ENCODE measurements around the gene DNLZ.

The DNLZ gene

GRCh38 chr9:136316896-136317676 lies 46.5 kb downstream of the DNLZ start:
- H3K27me3 ChIP-seq (ENCODE audit: control insufficient read depth, insufficient read depth, low read length), result no peaks in the 10 kb centered on the region
- no peaks in the 10 kb centered on the region for H3K36me3 ChIP-seq (ENCODE audit: control insufficient read depth, insufficient read depth, low read length)
- no peak overlapping the region for H3K27ac ChIP-seq (ENCODE audit: low read depth, low read length)
- no peak overlapping the region for H3K4me3 ChIP-seq (ENCODE audit: low read length)
- H3K4me1 ChIP-seq (ENCODE audit: control insufficient read depth, insufficient read depth, low read length), result no peaks in the 10 kb centered on the region
- H3K9ac ChIP-seq (ENCODE audit: low read length), result no peak overlapping the region

DNA sequence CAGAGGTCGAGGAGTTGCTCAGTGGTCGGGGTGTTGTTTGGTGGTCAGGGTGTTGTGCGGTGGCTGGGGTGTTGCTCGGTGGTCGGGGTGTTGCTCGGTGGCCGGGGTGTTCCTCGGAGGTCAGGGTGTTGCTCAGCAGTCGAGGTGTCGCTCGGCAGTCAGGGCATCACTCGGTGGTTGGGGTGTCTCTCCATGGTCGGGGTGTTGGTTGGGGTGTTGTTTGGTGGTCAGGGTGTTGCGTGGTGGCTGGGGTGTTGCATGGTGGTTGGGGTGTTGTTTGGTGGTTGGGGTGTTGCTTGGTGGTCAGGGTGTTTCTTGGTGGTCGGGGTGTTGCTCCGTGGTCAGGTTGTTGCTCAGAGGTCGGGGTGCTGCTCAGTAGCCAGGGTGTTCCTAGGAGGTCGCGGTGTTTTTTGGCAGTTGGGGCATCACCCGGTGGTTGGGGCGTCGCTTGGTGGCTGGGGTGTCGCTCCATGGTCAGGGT lies 47.2 kb downstream of the DNLZ start:
- Histone ChIP-seq H3K27me3 (ENCODE audit: control insufficient read depth, insufficient read depth, low read length) (no peaks in the 10 kb centered on the region), H3K36me3 (ENCODE audit: control insufficient read depth, insufficient read depth, low read length) (no peaks in the 10 kb centered on the region), H3K4me1 (ENCODE audit: control insufficient read depth, insufficient read depth, low read length) (no peaks in the 10 kb centered on the region), H3K4me3 (ENCODE audit: low read length) (no peak overlapping the region), H3K9ac (ENCODE audit: low read length) (no peak overlapping the region), H3K27ac (ENCODE audit: low read depth, low read length) (no peak overlapping the region)

DNA sequence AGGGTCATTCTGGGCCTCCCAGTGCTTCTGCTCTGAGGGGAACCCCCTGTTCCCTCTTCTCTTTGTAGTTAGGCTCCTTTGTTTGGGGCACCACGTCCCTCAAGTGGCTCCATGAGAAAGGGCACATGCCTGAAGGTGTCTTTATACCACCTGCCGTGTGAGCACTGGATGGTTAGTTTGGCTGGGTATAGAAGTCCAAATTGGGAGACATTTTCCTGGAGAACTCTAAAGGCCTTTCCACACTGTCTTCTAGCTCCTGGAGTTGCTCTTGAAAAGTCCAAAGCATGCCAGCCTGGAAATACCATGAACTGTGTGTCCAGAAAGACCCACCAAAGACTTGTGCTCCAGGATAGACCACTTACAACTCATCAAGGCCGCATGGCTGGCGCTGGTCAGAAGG lies 48.6 kb downstream of the DNLZ start:
- no peak overlapping the region for H3K9ac ChIP-seq (ENCODE audit: low read length)
- H3K27me3 ChIP-seq (ENCODE audit: control insufficient read depth, insufficient read depth, low read length), result peaks cover 7% of the 10 kb centered on the region
- no peak overlapping the region for H3K27ac ChIP-seq (ENCODE audit: low read depth, low read length)

GRCh38 chr9:136314056-136314416 lies 49.5 kb downstream of the DNLZ start:
- H3K4me1 ChIP-seq (ENCODE audit: control insufficient read depth, insufficient read depth, low read length), result no peaks in the 10 kb centered on the region
- no peak overlapping the region for H3K9ac ChIP-seq (ENCODE audit: low read length)
- H3K27ac ChIP-seq (ENCODE audit: low read depth, low read length), result no peak overlapping the region
- no peaks in the 10 kb centered on the region for H3K36me3 ChIP-seq (ENCODE audit: control insufficient read depth, insufficient read depth, low read length)
- H3K4me3 ChIP-seq (ENCODE audit: low read length), result no peak overlapping the region
- peaks cover 10% of the 10 kb centered on the region for H3K27me3 ChIP-seq (ENCODE audit: control insufficient read depth, insufficient read depth, low read length)

More for the DNA sequence above, 48.6 kb downstream of the DNLZ start:
- Histone ChIP-seq H3K36me3 (ENCODE audit: control insufficient read depth, insufficient read depth, low read length) (no peaks in the 10 kb centered on the region), H3K4me3 (ENCODE audit: low read length) (no peak overlapping the region), H3K4me1 (ENCODE audit: control insufficient read depth, insufficient read depth, low read length) (no peaks in the 10 kb centered on the region)

DNA sequence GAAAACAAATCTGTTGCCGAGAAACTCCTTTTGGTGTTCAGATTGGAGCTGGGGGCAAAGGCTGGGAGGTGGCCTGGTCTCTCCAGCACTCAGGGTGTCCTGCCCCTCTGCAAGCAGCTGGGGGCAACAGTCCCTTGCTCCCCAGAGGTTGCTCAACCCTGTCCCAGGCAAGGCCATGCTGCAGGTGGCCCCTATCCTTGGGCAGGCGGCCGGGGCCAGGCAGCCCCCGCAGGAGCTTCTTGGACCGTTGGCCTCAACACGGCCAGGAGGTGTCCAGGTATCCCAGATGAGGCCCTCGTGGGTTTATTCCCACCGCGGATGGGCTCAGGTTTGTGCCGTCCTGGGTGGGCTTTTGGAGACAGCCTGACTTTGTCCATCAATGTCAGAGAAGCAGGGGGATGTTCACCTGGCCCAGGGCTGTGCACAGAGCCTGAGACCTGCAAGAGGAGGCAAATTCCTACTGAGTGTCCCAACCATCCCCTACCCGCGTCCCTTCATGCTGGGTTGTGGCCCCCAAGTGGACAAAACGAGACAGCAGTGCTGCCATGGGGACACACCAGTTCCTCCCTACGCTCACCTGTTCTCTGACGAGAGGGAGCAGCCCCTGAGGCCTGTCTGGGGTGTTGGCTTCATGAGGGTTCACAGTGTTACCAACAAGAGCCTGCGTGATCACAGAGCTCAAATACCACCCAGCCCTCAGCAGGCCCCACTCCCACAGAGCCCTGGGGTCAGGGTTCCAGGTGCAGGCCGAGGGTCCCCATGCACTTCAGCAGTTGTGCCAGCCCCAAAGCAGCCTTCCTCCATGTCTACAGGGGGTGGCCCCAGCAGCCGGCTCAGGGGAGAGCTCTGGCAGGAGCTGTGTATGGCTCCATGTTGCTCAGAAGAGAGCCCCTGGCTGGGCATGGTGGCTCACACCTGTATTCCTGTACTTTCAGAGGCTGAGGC lies 50.2 kb downstream of the DNLZ start:
- H3K36me3 ChIP-seq (ENCODE audit: control insufficient read depth, insufficient read depth, low read length), result no peaks in the 10 kb centered on the region
- H3K4me3 ChIP-seq (ENCODE audit: low read length), result no peak overlapping the region
- peaks cover 10% of the 10 kb centered on the region for H3K27me3 ChIP-seq (ENCODE audit: control insufficient read depth, insufficient read depth, low read length)
- H3K9ac ChIP-seq (ENCODE audit: low read length), result no peak overlapping the region
- H3K4me1 ChIP-seq (ENCODE audit: control insufficient read depth, insufficient read depth, low read length), result no peaks in the 10 kb centered on the region
- H3K27ac ChIP-seq (ENCODE audit: low read depth, low read length), result no peak overlapping the region

- Histone ChIP-seq H3K27ac (ENCODE audit: low read depth, low read length) (no peak overlapping the region), H3K36me3 (ENCODE audit: control insufficient read depth, insufficient read depth, low read length) (no peaks in the 10 kb centered on the region), H3K9ac (ENCODE audit: low read length) (no peak overlapping the region), H3K27me3 (ENCODE audit: control insufficient read depth, insufficient read depth, low read length) (peaks cover 10% of the 10 kb centered on the region), H3K4me3 (ENCODE audit: low read length) (no peak overlapping the region), H3K4me1 (ENCODE audit: control insufficient read depth, insufficient read depth, low read length) (no peaks in the 10 kb centered on the region)
Observed at GRCh38 chr9:136312436-136312835, 51.1 kb downstream of the DNLZ start.

GRCh38 chr9:136312009-136312375 lies 51.6 kb downstream of the DNLZ start:
- Histone ChIP-seq H3K36me3 (ENCODE audit: control insufficient read depth, insufficient read depth, low read length) (no peaks in the 10 kb centered on the region), H3K4me3 (ENCODE audit: low read length) (no peak overlapping the region)

GRCh38 chr9:136311051-136312008 lies 52.2 kb downstream of the DNLZ start:
- peaks cover 17% of the 10 kb centered on the region for H3K27me3 ChIP-seq (ENCODE audit: control insufficient read depth, insufficient read depth, low read length)
- H3K9ac ChIP-seq (ENCODE audit: low read length), result no peak overlapping the region

More at GRCh38 chr9:136312009-136312375, 51.6 kb downstream of the DNLZ start:
- Histone ChIP-seq H3K4me1 (ENCODE audit: control insufficient read depth, insufficient read depth, low read length) (no peaks in the 10 kb centered on the region), H3K9ac (ENCODE audit: low read length) (no peak overlapping the region), H3K27me3 (ENCODE audit: control insufficient read depth, insufficient read depth, low read length) (peaks cover 13% of the 10 kb centered on the region), H3K27ac (ENCODE audit: low read depth, low read length) (no peak overlapping the region)

DNA sequence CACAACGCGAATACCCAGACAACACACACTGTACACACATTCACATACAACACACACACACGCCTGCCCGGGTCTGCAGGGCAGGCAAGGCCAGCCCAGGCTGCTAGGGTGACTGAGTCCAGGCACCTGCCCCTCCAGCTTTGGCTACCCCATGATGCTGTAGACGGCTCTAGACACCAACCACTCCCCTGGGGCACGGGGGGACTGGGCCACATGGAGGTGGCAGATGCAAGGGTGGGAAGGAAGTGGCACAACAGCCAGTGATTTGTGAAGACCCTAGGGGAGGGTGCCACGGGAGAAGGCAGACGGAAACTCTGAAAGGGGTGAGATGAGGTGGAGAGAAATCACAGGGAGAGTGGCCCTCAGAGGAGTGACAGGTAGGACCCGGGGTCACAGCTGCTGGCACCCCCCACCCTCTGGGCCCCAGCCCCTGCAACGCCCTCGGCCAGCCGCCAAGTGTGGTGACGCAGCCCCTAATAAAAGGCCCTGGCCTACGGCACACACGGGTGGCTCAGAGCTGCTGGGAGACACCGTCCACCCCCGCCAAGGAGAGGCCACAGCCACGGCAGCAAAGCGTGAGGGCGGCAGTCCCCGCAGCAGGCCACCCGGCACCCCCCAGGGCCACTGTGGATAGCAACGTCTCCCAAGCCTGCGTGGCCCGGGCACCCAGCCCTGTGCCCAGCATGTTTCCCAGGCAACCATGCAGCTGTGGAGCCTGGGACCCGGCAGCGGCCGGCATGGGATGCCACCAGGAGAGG lies 53.1 kb downstream of the DNLZ start:
- no peak overlapping the region for H3K27ac ChIP-seq (ENCODE audit: low read depth, low read length)
- no peak overlapping the region for H3K4me3 ChIP-seq (ENCODE audit: low read length)
- H3K36me3 ChIP-seq (ENCODE audit: control insufficient read depth, insufficient read depth, low read length), result no peaks in the 10 kb centered on the region
- peaks cover 17% of the 10 kb centered on the region for H3K27me3 ChIP-seq (ENCODE audit: control insufficient read depth, insufficient read depth, low read length)
- no peak overlapping the region for H3K9ac ChIP-seq (ENCODE audit: low read length)
- no peaks in the 10 kb centered on the region for H3K4me1 ChIP-seq (ENCODE audit: control insufficient read depth, insufficient read depth, low read length)

More at GRCh38 chr9:136311051-136312008, 52.2 kb downstream of the DNLZ start:
- Histone ChIP-seq H3K36me3 (ENCODE audit: control insufficient read depth, insufficient read depth, low read length) (no peaks in the 10 kb centered on the region), H3K4me3 (ENCODE audit: low read length) (no peak overlapping the region), H3K4me1 (ENCODE audit: control insufficient read depth, insufficient read depth, low read length) (no peaks in the 10 kb centered on the region), H3K27ac (ENCODE audit: low read depth, low read length) (no peak overlapping the region)

DNA sequence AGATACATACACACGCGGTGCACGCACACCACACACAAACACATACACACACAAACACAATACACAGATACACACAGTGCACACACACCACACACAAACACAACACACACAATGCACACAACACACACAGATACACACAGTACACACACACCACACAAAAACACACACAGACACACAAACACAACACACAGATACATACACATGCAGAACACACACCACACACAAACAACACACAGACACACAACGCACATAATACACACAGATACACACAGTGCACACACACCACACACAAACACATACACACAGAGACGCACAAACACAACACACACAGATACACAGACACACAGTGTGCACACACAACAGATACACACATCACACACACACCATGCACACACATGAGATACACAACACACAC lies 53.7 kb downstream of the DNLZ start:
- H3K4me3 ChIP-seq (ENCODE audit: low read length), result no peak overlapping the region
- H3K9ac ChIP-seq (ENCODE audit: low read length), result no peak overlapping the region
- H3K36me3 ChIP-seq (ENCODE audit: control insufficient read depth, insufficient read depth, low read length), result no peaks in the 10 kb centered on the region
- peaks cover 17% of the 10 kb centered on the region for H3K27me3 ChIP-seq (ENCODE audit: control insufficient read depth, insufficient read depth, low read length)
- no peak overlapping the region for H3K27ac ChIP-seq (ENCODE audit: low read depth, low read length)
- H3K4me1 ChIP-seq (ENCODE audit: control insufficient read depth, insufficient read depth, low read length), result no peaks in the 10 kb centered on the region
